ENCODE measurements around the gene RHOD. TPM values are rescaled to one million over a fixed set of nuclear protein-coding genes. Genes with fewer than 3 reads are reported as not detected.

RHOD gene
- total RNA-seq, 3 donors from 2014 or later, result 3.3 to 7.2 (median 3.9) TPM

GRCh38 chr11:67027943-67028542 is 28.6 kb upstream of the RHOD start:
- H3K4me1 ChIP-seq (ENCODE audit: low read depth), result peaks cover 8% of the 10 kb centered on the region
- H3K4me3 ChIP-seq, result no peak overlapping the region
- no peaks in the 10 kb centered on the region for H3K36me3 ChIP-seq (ENCODE audit: low read depth)
- no peak for DNase-seq
- no peaks in the 10 kb centered on the region for H3K9me3 ChIP-seq
- TF ChIP-seq CTCF (IDR thresholded peaks at IDR 0.05), result no peak
- peak; percentile 11 for ATAC-seq
- intact Hi-C loops (cut with DNase I, micrococcal nuclease), result no loop called here

GRCh38 chr11:67029146-67029545 is 27.5 kb upstream of the RHOD start:
- intact Hi-C loops (cut with DNase I, micrococcal nuclease), result no loop called here

GRCh38 chr11:67030976-67031375 is 25.7 kb upstream of the RHOD start:
- no peak for TF ChIP-seq CTCF (IDR thresholded peaks at IDR 0.05)
- Histone ChIP-seq H3K4me3 (no peak overlapping the region), H3K9me3 (no peaks in the 10 kb centered on the region), H3K36me3 (ENCODE audit: low read depth) (no peaks in the 10 kb centered on the region), H3K4me1 (ENCODE audit: low read depth) (no peaks in the 10 kb centered on the region)
- no peak for ATAC-seq
- intact Hi-C loops (cut with DNase I, micrococcal nuclease), result no loop called here
- DNase-seq, result no peak

More at GRCh38 chr11:67029146-67029545, 27.5 kb upstream of the RHOD start:
- no peaks in the 10 kb centered on the region for H3K9me3 ChIP-seq
- no peak for ATAC-seq
- no peak for TF ChIP-seq CTCF (IDR thresholded peaks at IDR 0.05)
- DNase-seq, result no peak
- no peak overlapping the region for H3K4me3 ChIP-seq
- no peaks in the 10 kb centered on the region for H3K4me1 ChIP-seq (ENCODE audit: low read depth)
- no peaks in the 10 kb centered on the region for H3K36me3 ChIP-seq (ENCODE audit: low read depth)

- no peak for TF ChIP-seq CTCF (IDR thresholded peaks at IDR 0.05)
- no peaks in the 10 kb centered on the region for H3K9me3 ChIP-seq
- no peaks in the 10 kb centered on the region for H3K36me3 ChIP-seq (ENCODE audit: low read depth)
- DNase-seq (no peak), ATAC-seq (no peak)
- H3K4me3 ChIP-seq, result no peak overlapping the region
- intact Hi-C loops (cut with DNase I, micrococcal nuclease), result no loop called here
- H3K4me1 ChIP-seq (ENCODE audit: low read depth), result no peaks in the 10 kb centered on the region
These were observed 24.7 kb upstream of the RHOD start for GRCh38 chr11:67031791-67032561.

GRCh38 chr11:67032830-67033551 is 23.7 kb upstream of the RHOD start:
- Histone ChIP-seq H3K4me1 (ENCODE audit: low read depth) (no peaks in the 10 kb centered on the region), H3K4me3 (no peak overlapping the region), H3K9me3 (no peaks in the 10 kb centered on the region), H3K36me3 (ENCODE audit: low read depth) (no peaks in the 10 kb centered on the region)
- intact Hi-C loops (cut with DNase I, micrococcal nuclease), result no loop called here
- no peak for TF ChIP-seq CTCF (IDR thresholded peaks at IDR 0.05)
- DNase-seq (no peak), ATAC-seq (peak; percentile 71)
